Testis (tissue), 2 donors: ENCODE results near the gene HHATL.

ENCODE experiments used
- CTCF ChIP-seq, 3 experiments: fragments of 450-650 bp in 2 of 3; fragments of 200-600 bp in 1 of 3; sonication (generic) in 1 of 3; IDR thresholded peaks; one replicate each; pipeline ENCODE4 v1.5.1; 2016 to 2019; ENCODE audit warnings: antibody characterized with exemption in 3 of 3, mild to moderate bottlenecking in 2 of 3, moderate library complexity in 1 of 3
- POLR2A ChIP-seq: fragments of 450-650 bp; IDR thresholded peaks from one replicate; pipeline ENCODE4 v1.6.1; 2017; ENCODE audit warnings: antibody characterized with exemption, mild to moderate bottlenecking, moderate library complexity

DNA sequence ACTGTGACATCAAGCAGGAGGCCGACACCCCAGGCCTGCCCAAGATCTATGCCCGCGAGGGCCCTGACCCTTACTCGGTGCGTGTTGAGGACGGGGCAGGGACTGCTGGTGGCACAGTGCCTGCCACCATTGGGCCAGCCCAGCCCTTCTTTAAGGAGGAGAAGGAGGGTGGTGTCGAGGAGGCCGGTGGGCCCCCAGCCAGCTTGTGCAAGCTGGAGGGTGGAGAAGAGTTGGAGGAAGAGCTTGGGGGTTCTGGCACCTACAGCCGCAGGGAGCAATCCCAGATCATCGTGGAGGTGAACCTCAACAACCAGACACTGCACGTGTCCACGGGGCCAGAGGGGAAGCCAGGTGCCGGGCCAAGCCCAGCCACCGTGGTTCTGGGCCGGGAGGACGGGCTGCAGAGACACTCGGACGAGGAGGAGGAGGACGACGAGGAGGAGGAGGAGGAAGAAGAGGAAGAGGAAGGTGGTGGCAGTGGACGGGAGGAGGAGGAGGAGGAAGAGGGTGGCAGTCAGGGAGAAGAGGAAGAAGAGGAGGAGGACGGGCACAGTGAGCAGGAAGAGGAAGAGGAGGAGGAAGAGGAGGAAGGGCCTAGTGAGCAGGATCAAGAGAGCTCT is 43.7 kb downstream of the HHATL start:
- TF ChIP-seq POLR2A = no peak
- TF ChIP-seq CTCF (IDR thresholded peaks at IDR 0.05) = no peak
